G401.6 (cell line): ENCODE data around the gene FOXP1.

Experiments used
- FAIRE-seq: peaks from 2 replicates; lab custom pipeline; 2012; peaks lifted over from hg19 to GRCh38; lab: Jason Lieb, UNC

The FOXP1 gene

DNA sequence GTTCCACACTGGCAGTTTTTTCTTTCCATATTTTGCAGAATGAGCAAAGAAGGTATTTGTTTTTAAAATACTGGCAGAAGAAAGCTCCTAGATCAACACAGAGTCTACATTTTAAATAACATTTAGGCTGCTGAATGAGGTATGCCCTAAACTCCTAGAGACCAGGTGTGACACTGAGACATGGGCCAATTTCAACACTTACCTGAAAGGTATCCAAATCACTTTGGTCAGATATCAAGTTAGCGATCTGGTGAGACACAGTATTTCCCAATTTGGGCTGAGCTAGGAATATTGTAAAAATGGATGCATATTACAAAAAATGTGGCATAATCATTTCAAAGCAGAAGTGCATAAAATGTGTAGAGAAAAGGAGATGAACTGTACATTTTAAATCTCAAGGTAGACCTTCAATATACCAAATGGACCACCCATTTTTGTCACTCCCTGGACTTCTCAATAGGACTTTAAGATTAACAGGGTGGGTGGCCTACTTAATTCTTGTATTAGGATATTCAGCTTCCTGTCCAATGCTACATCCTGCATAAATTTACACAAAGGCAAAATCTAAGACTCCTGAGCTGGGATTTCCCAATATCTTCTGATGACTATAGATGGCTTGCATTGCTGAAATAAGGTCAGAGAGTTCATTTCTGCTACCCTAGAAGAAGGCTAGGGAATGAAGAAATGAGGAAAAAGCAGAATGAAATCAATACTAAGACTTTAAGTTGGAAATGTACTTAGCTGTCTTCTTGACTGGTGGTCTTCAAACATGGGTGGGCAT lies 487.8 kb downstream of the FOXP1 start:
- no peak for FAIRE-seq

DNA sequence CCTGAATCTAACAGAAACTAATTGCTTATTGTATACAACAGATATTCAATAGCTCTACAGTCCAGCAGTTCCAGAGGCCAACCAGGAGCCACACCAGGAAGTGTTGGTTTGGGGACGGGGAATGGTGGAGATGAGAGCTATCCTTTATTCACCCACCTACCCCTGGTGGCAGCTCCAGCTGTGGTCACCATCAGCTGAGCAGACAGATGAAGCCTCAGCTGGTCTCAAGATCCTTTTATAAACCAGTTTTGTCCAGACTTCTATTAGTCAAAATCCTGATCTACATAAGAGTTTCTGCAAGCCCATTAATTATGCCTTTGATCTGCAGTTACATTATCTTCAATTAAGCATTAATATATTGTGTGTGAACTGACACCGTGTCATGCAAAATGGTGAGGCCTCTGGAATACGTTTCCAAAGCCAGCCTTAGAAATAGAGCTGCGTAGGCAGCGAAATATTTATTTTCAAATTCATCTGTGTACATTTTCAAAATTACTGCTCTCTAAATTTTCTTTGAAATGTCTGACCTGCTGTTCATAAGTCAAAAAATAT lies 488.8 kb downstream of the FOXP1 start:
- FAIRE-seq: no peak

DNA sequence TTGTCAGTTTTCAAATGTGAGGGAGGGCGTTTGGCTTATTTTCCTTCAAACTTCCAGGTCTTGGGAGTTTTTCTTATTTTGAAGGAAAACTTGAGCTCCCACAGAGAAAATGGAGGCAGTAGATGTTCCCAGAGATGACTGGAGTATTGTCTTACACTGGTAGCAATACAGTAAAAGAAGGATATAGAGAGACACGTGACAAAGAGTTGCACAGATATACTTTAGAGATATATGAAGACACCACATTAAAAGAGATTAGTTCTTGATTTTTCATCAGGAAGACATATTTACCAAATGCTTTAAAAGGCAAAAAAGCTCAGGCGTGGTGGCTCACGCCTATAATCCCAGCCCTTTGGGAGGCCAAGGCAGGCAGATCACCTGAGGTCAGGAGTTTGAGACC lies 490.9 kb downstream of the FOXP1 start:
- no peak for FAIRE-seq

DNA sequence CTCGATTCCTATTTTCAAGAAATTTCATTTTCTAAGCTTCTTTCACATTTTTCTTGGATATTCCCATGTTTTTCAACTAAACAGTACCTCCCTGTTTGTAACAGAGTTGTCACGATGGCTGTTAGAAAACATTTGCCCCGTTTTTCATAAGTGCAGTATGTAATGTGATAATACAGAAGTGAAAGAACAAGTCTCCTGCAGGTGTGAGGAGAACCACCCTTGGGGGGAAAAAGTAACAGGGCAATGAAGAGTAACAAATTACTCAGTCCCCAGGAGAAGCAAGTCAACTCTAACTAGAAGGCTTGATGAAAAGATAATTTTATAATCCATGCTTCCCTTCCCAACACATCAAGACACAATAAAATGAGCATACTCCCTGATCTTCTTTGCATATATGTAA lies 493.3 kb downstream of the FOXP1 start:
- no peak for FAIRE-seq

DNA sequence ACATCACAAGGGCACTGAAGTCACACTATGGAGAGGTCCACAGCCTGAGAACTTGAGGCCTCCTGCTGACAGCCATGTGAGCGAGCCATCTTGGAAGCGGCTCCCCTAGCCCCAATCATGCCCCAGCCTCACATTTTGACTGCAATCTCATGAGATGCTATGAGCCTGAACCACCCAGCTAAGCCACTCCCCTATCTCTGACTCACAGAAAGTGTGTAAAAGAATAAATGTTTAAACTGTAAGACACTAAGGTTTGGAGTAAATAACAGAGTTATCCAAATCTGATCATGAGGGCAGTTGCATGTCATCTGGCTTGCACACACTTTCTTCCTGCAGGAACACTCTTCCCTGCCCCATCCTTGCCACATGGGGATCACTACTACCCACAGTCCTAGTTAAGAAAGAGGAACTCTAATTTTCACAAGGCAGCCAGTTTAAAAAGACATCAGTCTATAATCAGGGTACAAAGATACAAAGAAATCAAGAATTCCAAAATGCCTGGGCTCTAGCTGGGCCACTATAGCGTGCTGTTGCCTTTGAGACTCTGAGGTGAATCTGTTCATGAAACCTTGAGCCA lies 494.2 kb downstream of the FOXP1 start:
- no peak for FAIRE-seq

DNA sequence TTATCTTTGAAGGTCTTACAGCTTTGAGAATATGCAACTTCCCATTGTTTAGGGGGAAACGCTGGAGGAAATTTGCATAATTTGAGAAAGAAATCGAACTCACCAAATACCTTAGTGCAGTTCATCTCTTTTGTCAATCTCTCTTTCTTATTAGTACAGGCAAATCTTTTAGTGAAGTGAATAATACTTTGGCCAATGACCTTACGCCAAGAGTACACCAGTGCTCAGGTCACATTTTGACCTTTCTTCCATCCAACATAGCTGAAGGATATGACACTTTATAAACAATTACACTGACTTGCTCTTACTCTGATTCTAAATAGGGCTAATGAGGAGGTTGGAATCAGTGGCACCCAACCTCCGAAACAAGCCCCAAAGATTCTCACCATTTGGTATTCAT lies 494.8 kb downstream of the FOXP1 start:
- no peak for FAIRE-seq

DNA sequence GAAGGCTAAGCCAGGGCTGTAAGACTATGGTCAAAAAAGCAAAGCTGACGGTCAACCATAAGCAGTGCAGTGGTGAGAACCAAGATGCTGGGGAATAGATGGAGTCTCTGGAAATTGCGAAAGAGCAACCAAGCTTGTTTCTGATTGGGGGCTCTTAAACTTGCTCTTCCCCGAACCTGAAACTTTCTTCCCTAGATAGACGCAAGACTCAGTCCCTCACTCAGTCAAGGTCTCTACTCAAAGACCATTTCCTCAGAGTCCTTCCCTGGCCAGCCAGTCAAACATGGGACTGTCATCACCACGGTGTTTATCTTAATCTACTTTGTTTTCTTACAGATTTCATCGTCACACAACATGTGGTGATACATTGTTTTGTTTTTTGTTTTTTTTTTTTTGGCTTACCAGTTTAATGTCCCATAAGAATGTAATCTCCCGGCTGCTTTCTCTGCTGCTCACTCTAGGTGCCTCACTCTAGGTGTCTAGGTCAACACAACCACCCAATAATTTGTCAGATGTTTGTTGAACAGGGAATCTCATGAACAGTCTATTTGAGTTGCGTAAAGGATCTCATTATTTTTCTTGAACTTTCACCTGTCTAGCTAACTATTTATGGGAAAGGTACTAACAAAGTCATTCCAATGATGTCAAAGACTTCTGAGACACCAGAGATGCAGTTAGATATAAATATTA lies 495.4 kb downstream of the FOXP1 start:
- FAIRE-seq: no peak

DNA sequence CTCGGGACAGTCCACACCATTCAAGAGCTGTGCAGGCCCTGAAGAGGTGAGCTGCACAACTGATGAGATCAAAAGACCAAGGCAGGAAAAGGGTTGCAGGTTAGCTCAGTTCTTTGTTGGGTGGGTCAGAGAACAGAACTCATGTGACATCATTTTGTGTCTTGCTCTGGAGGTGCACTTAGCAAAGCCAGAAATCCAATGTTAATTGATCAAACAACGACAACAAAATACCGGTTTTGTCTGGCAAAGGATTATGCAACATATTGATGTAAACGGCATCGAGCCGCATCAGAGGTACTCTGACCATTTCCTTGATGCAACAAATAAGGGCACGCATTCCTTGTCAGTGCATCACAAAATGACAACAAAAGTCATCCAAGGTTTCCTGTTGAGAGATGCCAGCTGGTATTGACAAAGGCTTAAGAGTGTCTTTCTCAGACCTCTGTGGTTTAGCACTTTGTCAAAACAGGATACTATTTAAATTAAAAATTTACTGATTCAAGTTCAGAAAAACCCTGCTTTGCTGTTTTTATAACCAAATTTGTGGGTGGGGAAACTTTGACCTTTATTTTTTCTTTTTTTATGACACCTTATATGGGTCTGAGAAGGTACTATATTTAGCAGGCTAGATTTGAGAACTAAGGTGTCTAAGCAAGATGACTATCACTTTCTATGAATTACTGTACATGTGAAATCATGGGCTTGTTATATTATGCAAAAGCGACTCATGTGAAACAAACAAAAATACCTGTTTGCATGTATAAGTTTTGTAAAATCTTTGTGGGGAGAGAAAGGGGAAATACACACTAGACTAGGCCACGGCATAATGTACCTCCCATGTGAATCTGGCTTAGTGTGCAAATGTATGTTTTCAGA lies 496.1 kb downstream of the FOXP1 start:
- FAIRE-seq: no peak

DNA sequence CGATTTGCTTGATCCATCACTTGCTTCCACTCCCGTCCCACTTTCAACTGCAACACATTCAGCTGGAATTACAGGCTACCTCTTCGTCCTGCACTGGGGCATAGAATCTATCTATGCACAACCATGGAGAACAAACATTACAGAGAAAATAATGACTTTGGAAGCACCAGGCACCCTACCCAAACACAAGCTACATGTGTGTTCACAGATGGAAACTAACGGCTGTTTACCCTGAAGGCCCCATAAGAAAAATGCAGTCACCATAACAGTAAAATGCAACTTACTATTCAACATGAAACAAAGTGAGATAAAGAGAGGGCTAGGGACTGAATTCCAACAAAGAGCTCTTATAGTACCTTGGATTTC lies 496.8 kb downstream of the FOXP1 start:
- FAIRE-seq: no peak

DNA sequence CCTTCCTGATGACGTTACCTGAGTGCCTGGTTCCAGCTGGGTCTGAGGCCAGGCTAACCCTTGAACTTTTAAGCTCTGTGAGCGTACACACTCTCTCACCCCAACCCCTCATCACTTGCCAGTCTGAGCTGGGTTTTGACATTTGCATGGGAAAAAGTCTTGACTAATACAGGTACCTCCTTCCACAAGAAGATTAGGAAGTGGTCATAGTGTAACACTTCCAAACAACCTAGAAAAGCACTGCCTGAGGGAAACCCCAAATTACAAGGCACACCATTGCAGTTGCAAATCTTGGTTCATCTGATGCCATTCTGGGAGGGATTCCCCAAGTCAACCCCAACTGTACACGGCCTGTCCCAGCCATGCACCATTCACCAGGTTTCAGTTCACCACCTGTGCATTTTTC lies 499.8 kb downstream of the FOXP1 start:
- no peak for FAIRE-seq

DNA sequence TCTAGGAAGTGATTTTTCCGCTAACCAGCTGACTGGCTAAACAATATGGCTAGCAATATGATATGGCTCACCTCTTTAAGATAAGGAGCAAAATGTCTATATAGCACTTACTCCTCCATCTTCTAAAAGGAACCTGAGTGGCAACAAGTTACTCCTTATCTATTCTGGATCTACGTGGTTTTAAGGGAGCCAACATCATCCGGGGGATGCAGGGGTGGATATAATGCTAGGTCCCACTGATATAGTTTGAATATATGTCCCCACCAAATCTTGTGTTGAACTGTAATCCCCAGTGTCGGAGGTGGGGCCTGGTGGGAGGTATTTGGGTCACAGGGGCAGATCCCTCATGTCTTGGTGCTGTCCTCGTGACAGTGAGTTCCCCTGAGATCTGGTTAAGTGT lies 500.7 kb downstream of the FOXP1 start:
- no peak for FAIRE-seq

DNA sequence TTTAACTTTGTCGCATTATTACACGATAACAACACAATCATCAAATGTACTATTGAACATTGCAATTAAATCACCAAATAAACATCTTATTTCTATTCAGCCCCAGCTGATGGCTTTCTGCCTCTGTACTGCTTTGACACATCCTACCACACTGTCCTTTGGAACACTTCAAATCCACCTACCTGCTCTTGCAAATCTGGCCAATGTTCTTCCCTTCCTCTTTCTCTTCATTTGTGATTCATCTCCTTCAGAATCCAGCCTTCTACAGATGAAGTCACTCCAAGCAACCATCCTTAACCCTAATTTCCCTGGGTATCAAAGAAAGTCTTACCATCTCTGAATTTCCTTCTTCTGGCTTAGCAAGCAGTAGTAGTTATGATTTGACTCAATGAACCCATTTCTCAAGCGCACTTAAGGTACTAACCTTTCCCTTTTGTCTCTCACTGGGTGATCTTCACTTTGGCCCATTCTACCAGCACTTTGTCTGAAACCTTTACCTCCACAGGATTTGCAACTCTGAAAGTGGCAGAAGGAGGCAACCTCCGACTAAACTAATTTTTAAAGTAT lies 502.9 kb downstream of the FOXP1 start:
- FAIRE-seq: no peak

DNA sequence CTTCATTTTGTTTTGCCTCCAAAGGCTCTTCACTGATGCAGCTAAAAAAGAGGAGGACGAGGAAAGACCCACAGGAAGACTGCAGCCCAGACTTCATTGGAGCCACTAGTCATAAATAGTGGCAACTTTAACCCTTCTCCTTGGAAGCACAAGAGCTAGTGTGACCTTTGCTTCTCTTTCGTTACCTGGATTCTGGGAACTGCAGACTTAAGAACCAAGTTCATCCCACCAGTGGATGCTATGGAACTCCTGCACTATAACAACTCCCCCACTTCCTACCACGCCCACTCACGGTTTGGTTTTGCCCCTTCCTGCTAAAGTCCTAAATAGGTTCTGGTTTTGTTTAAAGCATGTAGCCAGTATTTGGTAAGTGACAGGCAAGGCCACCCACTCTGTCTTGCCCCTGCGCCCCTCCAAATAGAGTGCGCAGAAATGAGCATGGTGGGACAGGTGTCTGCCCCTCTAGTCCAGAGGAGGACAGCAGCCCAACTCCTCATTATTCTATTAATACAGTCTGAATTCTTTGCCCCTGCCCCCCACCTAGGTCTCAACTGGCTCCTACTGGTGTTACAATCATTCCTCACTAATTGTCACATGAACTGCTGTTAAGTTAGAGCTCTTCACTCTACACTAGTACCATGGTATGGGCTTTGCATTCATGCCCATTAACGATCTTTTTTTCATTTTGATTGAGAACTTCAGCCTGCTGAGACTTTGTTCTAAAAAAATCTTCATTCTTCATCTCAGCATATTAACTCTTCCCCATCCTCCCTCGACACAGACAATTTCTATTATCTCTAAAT lies 504.6 kb downstream of the FOXP1 start:
- FAIRE-seq: no peak

DNA sequence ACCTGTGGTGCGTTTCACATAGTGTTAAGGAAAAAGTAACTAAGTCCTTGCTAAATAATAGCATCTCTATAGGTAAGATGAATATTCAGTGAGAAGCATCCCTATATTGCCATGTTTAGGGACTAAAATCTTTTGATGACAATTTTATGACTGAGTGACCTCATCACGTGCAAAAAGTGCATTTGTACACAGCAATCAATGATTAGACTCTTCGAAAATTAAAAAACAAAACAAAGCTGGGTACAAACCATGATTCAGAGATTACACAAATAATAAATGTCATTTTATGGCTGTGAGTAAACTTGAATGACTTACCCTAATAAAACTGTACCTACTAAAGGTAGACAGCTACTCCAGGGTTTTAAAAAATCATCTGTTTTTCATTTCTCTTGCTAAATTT lies 505.3 kb downstream of the FOXP1 start:
- no peak for FAIRE-seq

DNA sequence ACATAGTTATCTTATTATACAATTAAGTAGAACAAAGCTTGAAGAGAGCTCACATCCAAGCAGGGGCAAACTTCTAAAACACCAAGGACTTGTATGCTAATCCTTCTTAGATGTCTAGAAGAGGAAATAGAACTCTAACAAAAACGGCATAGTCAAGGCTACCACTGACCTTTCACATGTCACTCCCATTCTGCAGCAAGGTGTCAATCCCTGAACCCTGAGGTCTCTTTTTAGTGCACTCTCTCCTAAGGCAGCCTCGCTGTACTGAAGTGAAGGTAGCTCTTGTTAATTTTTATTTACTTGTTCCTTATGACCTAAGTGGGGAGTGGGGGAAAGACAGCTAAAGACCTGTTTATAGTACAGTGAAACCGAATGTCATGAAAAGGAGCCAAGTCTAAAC lies 506.5 kb downstream of the FOXP1 start:
- no peak for FAIRE-seq

DNA sequence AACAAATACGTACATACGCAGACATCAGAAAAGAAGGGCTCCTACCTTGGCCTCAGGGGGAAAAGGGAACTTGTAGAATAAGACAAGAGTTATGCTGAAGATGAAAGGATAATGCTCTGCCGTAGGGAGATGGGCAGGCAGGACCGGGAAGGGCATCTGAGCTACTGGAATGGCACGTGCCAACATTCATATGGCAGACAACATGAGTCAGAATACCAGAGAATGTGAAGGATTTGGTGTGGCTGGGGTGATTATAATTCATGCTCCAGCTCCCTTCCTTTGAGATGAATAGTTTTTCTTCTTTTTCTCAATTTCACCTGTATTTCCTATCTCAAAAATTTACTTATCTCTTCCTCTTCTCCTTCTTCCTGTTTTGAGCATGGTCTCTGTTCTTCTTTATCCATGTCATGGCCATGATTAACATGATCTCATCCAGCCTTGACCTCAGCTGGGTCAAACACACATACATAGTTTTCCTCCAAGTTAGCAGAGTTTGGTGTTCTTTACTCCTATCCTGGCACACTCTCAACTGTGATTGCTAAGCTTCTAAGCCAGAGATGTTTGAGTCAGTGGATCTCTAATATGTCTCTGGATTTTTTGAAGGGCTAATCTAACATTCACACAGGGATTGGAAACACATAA lies 507.0 kb downstream of the FOXP1 start:
- FAIRE-seq: no peak

DNA sequence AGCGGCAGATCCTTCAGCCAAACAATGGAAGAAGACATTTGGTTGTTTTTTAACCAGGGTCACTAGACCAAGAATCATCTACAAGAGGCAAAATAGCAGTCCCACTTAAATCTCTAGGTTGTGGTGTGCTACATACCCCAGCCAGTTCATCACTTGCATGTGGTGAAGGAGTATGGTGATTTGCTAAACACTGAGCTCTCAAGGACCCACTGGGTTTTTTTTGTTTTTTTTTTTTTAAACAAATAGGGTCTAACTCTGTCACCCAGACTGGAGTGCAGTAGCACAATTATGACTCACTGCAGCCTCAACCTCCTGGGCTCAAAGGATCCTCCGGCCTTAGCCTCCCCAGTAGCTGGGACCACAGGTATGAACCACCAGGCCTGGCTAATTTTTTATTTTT lies 508.0 kb downstream of the FOXP1 start:
- no peak for FAIRE-seq

DNA sequence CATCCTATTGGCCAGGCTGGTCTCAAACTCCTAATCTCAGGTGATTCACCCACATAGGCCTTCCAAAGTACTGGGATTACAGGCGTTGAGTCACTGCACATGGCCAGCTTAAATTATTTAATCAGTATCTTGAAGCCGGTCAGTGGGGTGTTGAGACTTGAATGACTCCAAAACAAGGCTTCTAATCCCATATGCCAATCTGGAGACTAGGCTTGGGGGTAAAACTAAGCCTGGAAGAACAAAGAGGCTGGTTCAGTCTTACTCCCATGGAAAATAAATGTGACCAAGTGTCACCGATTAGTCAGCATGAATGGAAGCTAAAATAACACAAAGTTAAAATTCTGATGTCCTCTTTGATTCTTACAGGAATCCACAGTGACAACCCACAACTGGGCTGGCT lies 509.1 kb downstream of the FOXP1 start:
- FAIRE-seq: no peak

DNA sequence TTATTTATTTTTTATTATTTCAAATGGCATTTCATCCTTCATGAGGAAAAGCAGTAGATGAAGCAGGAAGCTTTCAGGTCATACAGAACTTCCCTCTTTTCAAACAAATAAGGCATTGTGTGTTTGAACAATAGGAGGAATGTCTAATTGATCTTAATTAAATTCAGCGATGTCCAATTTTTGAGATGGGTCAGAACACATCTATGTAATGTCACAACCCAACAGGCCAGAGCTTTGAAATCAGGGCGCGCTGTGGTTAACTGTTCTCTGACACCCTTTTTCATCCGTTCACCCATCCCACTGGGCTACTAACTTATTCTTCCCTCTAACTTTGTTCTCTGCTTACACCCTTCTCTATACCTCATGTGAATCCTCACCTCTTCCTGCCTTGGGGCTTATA lies 510.5 kb downstream of the FOXP1 start:
- no peak for FAIRE-seq

DNA sequence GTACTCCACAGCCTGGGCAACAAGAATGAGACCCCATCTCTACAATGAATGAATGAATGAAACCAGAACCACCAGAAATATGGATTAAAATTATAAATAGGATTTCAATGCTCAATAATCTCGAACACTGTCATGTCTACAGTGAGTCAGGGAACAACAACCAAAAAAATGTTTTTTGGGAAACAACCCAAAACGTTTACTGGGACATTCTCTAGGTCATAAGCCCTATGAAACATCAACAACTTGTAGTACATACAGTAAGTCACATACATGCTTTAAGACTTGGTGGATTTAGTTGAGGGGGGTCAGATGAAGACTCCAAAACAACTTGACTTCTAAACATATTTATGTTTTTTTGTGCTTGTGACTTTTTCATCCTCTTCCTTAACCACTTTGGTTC lies 511.2 kb downstream of the FOXP1 start:
- FAIRE-seq: no peak
